ENCODE data around the gene NCAPG. TPM values are rescaled to one million over a fixed set of nuclear protein-coding genes. Genes with fewer than 3 reads are reported as not detected.

Gene NCAPG
- total and polyA plus RNA-seq, 4 experiments from 2014 or later = 0.20 to 0.83 (median 0.37) TPM; not detected in 1

DNA sequence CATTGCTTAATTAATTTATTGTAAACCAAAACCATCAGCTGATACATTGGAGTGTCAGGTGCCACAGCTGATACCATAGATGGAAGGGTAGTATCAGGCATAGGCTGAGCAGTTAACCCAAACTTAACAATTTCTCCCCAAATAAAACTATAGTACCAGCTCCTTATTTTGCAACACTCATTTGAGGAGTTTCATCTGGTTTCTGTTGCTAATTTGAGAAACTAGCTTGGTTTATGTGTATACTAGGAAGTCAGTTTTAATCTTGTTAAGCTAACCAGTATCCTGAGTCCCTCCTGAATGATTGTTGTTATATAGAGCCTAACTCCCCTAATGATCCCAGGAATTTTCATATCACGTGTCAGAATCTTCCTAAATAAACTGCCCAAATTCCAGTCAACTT lies 13.0 kb upstream of the NCAPG start:
- no peaks in the 10 kb centered on the region for H3K9me3 Mint-ChIP-seq
- H3K27me3 Mint-ChIP-seq = no peaks in the 10 kb centered on the region
- no peaks in the 10 kb centered on the region for H3K27me3 ChIP-seq (ENCODE audit: insufficient read depth, low read length)
- no peak overlapping the region for H3K4me3 ChIP-seq (ENCODE audit: low read length in 2 of 2)
- peaks cover 6 to 9% (median 7%) of the 10 kb centered on the region in 4 donors for H3K4me1 Mint-ChIP-seq
- H3K27ac ChIP-seq (ENCODE audit: low read depth, low read length) = no peak overlapping the region
- intact Hi-C loops (cut with micrococcal nuclease) = no loop called here
- DNase-seq = no peak
- peaks cover 22% of the 10 kb centered on the region for H3K36me3 ChIP-seq (ENCODE audit: insufficient read depth, low read length)
- H3K4me1 ChIP-seq (ENCODE audit: insufficient read depth, low read length) = no peaks in the 10 kb centered on the region
- H3K27ac Mint-ChIP-seq = peak overlapping the region in 1 of 7 donors; percentile 38
- ChIA-PET POLR2A (ENCODE audit: partially characterized antibody) (no interaction called here), CTCF (ENCODE audit: partially characterized antibody) (interaction anchor here (1.3 to 3.5 kb wide), 5 partner anchors 10 to 249 kb away, joined by 3 to 25 read pairs (median 5); partner anchors contain the start of genes DCAF16 and NCAPG)
- no peak overlapping the region for H3K4me3 Mint-ChIP-seq
- H3K9me3 ChIP-seq (ENCODE audit: control insufficient read depth in 1 of 2, low read length in 2 of 2) = no peaks in the 10 kb centered on the region
- peaks cover 27 to 40% of the 10 kb centered on the region in 2 donors for H3K36me3 Mint-ChIP-seq

GRCh38 chr4:17805580-17806155 lies 5.1 kb upstream of the NCAPG start:
- H3K36me3 ChIP-seq (ENCODE audit: insufficient read depth, low read length) = peaks cover 38% of the 10 kb centered on the region
- H3K27me3 ChIP-seq (ENCODE audit: insufficient read depth, low read length) = no peaks in the 10 kb centered on the region
- H3K9me3 ChIP-seq (ENCODE audit: control insufficient read depth in 1 of 2, low read length in 2 of 2) = no peaks in the 10 kb centered on the region
- H3K36me3 Mint-ChIP-seq = peaks cover 34 to 58% of the 10 kb centered on the region in 2 donors
- ChIA-PET CTCF (ENCODE audit: partially characterized antibody) (interaction anchor here (1.1 to 6.8 kb wide), 3 partner anchors 10 to 257 kb away, joined by 3 to 57 read pairs (median 28); no protein-coding TSS in a partner anchor), POLR2A (ENCODE audit: partially characterized antibody) (interaction anchor here (1.0 kb wide), 1 partner anchor 12 kb away, joined by 3 read pairs; no protein-coding TSS in a partner anchor)
- peaks cover 0 to 2% (median 0%) of the 10 kb centered on the region in 8 donors for H3K9me3 Mint-ChIP-seq
- H3K27me3 Mint-ChIP-seq = no peaks in the 10 kb centered on the region
- H3K4me3 ChIP-seq (ENCODE audit: low read length in 2 of 2) = no peak overlapping the region
- peaks cover 46% of the 10 kb centered on the region for H3K4me1 ChIP-seq (ENCODE audit: insufficient read depth, low read length)
- peak overlapping the region in 3 of 7 donors; percentile 4 to 97 (median 15) for H3K27ac Mint-ChIP-seq
- H3K27ac ChIP-seq (ENCODE audit: low read depth, low read length) = no peak overlapping the region
- H3K4me3 Mint-ChIP-seq = peak overlapping the region in 3 of 8 donors; percentile 38 to 53 (median 40)
- DNase-seq = no peak
- intact Hi-C loops (cut with micrococcal nuclease) = loop anchor here (5.0 kb wide), 1 partner anchor 168 kb away; no protein-coding TSS in a partner anchor
- H3K4me1 Mint-ChIP-seq = peaks cover 46 to 72% (median 57%) of the 10 kb centered on the region in 4 donors

DNA sequence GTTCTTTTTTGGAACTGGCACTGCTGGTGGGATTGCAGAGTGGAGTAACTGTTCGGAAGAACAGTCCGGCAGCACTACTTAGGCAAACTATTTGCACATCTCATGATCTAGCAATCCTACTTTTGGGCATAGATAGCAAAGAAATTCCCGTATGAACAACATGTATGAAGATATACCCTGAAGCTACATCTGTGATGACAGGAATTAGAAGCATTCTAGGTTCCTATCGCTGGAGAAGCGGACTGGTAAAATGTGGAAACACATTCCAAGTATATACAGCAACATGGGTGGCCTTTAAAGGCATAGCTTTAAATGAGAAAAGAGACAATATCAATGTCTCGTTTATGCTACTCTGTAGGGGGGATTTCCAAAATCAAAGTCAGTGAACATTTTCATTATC lies 3.3 kb upstream of the NCAPG start:
- no peaks in the 10 kb centered on the region for H3K27me3 Mint-ChIP-seq
- DNase-seq = no peak
- intact Hi-C loops (cut with micrococcal nuclease) = loop anchor here (5.0 kb wide), 1 partner anchor 170 kb away; no protein-coding TSS in a partner anchor
- peaks cover 29 to 47% of the 10 kb centered on the region in 2 donors for H3K36me3 Mint-ChIP-seq
- H3K4me3 Mint-ChIP-seq = peak overlapping the region; percentile 16 to 100 (median 86)
- CTCF ChIA-PET (ENCODE audit: partially characterized antibody) = interaction anchor here (1.1 to 6.8 kb wide), 5 partner anchors 9 to 259 kb away, joined by 3 to 57 read pairs (median 6); no protein-coding TSS in a partner anchor
- Histone ChIP-seq H3K36me3 (ENCODE audit: insufficient read depth, low read length) (peaks cover 30% of the 10 kb centered on the region), H3K4me1 (ENCODE audit: insufficient read depth, low read length) (peaks cover 60% of the 10 kb centered on the region), H3K4me3 (ENCODE audit: low read length in 2 of 2) (peak overlapping the region in 1 of 2 donors; percentile 4), H3K27ac (ENCODE audit: low read depth, low read length) (peak overlapping the region; percentile 14), H3K9me3 (ENCODE audit: control insufficient read depth in 1 of 2, low read length in 2 of 2) (no peaks in the 10 kb centered on the region), H3K27me3 (ENCODE audit: insufficient read depth, low read length) (no peaks in the 10 kb centered on the region)
- peak overlapping the region in 4 of 7 donors; percentile 37 to 97 (median 62) for H3K27ac Mint-ChIP-seq
- H3K9me3 Mint-ChIP-seq = peaks cover 0 to 3% (median 0%) of the 10 kb centered on the region in 8 donors
- peaks cover 51 to 85% (median 64%) of the 10 kb centered on the region in 4 donors for H3K4me1 Mint-ChIP-seq
- POLR2A ChIA-PET (ENCODE audit: partially characterized antibody) = interaction anchor here (1.0 kb wide), 1 partner anchor 193 kb away, joined by 4 read pairs; the partner anchor contains the start of gene MED28

DNA sequence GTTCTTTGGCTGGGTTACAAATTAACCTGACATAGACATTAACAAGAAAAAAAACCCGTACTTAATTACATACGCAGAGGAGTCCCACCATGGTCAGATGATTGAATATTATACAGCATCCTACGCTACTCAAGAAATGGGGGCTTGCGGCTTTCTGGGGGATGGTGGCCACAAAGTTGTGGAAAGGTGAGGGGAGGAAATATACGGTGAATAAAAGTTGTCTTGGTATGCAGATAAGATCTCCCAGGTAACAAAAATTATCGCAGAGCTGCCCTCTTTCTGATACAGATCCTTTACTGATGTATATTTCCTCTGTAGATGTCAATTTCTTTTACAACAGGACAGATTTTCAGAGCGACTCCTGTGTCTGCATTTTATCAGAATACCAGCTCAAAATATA lies 1.1 kb upstream of the NCAPG start:
- H3K4me1 Mint-ChIP-seq = peaks cover 47 to 75% (median 60%) of the 10 kb centered on the region in 4 donors
- H3K36me3 Mint-ChIP-seq = peaks cover 9 to 25% of the 10 kb centered on the region in 2 donors
- peaks cover 9% of the 10 kb centered on the region for H3K36me3 ChIP-seq (ENCODE audit: insufficient read depth, low read length)
- peaks cover 67% of the 10 kb centered on the region for H3K4me1 ChIP-seq (ENCODE audit: insufficient read depth, low read length)
- H3K27me3 ChIP-seq (ENCODE audit: insufficient read depth, low read length) = no peaks in the 10 kb centered on the region
- H3K4me3 ChIP-seq (ENCODE audit: low read length in 2 of 2) = peak overlapping the region; percentile 74 to 97
- peak overlapping the region; percentile 97 for H3K27ac ChIP-seq (ENCODE audit: low read depth, low read length)
- H3K9me3 ChIP-seq (ENCODE audit: control insufficient read depth in 1 of 2, low read length in 2 of 2) = no peaks in the 10 kb centered on the region
- peaks cover 0 to 3% (median 0%) of the 10 kb centered on the region in 8 donors for H3K9me3 Mint-ChIP-seq
- intact Hi-C loops (cut with micrococcal nuclease) = loop anchor here (1.0 to 5.0 kb wide), 7 partner anchors 172 to 1582 kb away; partner anchors contain the start of genes LAP3, MED28 and TAPT1
- ChIA-PET POLR2A (ENCODE audit: partially characterized antibody) (interaction anchor here (0.9 to 2.7 kb wide), 4 partner anchors 19 to 232 kb away, joined by 3 to 23 read pairs (median 7); partner anchors contain the start of genes LAP3 and MED28), CTCF (ENCODE audit: partially characterized antibody) (interaction anchor here (0.6 to 6.8 kb wide), 7 partner anchors 12 to 786 kb away, joined by 3 to 57 read pairs (median 6); partner anchors contain the start of gene MED28)
- H3K4me3 Mint-ChIP-seq = peak overlapping the region; percentile 96 to 100 (median 98)
- DNase-seq = peak in 4 of 5 donors; percentile 5 to 41 (median 16)
- H3K27me3 Mint-ChIP-seq = no peaks in the 10 kb centered on the region
- H3K27ac Mint-ChIP-seq = peak overlapping the region; percentile 97 to 100 (median 99)

DNA sequence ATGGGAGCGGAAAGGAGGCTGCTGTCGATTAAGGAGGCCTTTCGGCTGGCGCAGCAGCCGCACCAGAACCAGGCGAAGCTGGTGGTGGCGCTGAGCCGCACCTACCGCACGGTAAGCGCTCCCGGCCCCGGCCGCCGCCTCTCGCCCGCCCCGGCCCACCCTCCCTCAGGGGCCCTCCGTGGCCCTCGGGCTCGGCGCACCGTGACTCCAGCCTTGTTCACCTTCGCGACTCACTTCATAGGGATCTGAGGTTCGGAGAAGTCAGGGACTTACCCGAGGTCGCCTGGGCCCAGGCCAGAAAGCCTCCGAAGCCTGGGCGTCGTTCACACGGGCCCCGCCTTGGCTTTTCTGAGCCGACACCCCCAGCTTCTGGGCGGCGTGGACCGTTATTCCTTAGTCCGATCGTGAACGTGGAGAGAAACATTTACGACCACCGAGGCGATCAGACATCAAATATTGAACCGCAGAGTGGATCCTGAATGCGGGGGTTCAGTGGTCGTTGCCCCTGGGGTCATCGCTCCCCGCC lies 362 bp downstream of the NCAPG start:
- Mint-ChIP-seq H3K4me1 (peaks cover 41 to 63% (median 51%) of the 10 kb centered on the region in 4 donors), H3K27me3 (no peaks in the 10 kb centered on the region), H3K27ac (peak overlapping the region; percentile 97 to 100 (median 99)), H3K36me3 (peaks cover 9 to 22% of the 10 kb centered on the region in 2 donors), H3K4me3 (peak overlapping the region; percentile 96 to 100 (median 98)), H3K9me3 (peaks cover 0 to 3% (median 0%) of the 10 kb centered on the region in 8 donors)
- intact Hi-C loops (cut with micrococcal nuclease) = loop anchor here (5.0 kb wide), 1 partner anchor 1584 kb away; the partner anchor contains the start of gene TAPT1
- Histone ChIP-seq H3K27ac (ENCODE audit: low read depth, low read length) (peak overlapping the region; percentile 97), H3K4me3 (ENCODE audit: low read length in 2 of 2) (peak overlapping the region; percentile 74 to 97), H3K9me3 (ENCODE audit: control insufficient read depth in 1 of 2, low read length in 2 of 2) (no peaks in the 10 kb centered on the region), H3K4me1 (ENCODE audit: insufficient read depth, low read length) (peaks cover 59% of the 10 kb centered on the region), H3K27me3 (ENCODE audit: insufficient read depth, low read length) (no peaks in the 10 kb centered on the region), H3K36me3 (ENCODE audit: insufficient read depth, low read length) (peaks cover 7% of the 10 kb centered on the region)
- ChIA-PET CTCF (ENCODE audit: partially characterized antibody) (interaction anchor here (2.9 to 6.8 kb wide), 2 partner anchors 13 to 262 kb away, joined by 25 to 57 read pairs; no protein-coding TSS in a partner anchor), POLR2A (ENCODE audit: partially characterized antibody) (interaction anchor here (1.4 to 2.7 kb wide), 4 partner anchors 9 to 234 kb away, joined by 3 to 23 read pairs (median 7); partner anchors contain the start of genes LAP3 and MED28)
- no peak for DNase-seq

DNA sequence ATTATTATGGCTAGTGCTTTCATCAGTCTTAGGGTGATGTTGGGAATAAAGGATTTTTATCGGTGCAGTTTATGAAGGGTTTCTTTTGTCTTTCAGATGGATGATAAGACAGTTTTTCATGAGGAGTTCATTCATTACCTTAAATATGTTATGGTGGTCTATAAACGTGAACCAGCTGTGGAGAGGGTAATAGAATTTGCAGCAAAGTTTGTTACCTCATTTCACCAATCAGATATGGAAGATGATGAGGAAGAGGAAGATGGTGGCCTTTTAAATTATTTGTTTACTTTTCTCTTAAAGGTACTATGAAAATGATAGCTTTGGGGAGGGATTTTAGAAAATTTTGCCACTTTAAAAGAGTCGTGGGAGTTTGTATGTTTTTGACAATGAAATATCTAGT lies 1.3 kb downstream of the NCAPG start:
- intact Hi-C loops (cut with micrococcal nuclease) = loop anchor here (5.0 kb wide), 1 partner anchor 1585 kb away; the partner anchor contains the start of gene TAPT1
- Mint-ChIP-seq H3K4me1 (peaks cover 34 to 53% (median 44%) of the 10 kb centered on the region in 4 donors), H3K36me3 (peaks cover 9 to 20% of the 10 kb centered on the region in 2 donors), H3K4me3 (peak overlapping the region in 6 of 8 donors; percentile 26 to 99 (median 84)), H3K27ac (peak overlapping the region in 3 of 7 donors; percentile 8 to 97 (median 75)), H3K9me3 (peaks cover 0 to 3% (median 0%) of the 10 kb centered on the region in 8 donors), H3K27me3 (no peaks in the 10 kb centered on the region)
- Histone ChIP-seq H3K4me1 (ENCODE audit: insufficient read depth, low read length) (peaks cover 49% of the 10 kb centered on the region), H3K36me3 (ENCODE audit: insufficient read depth, low read length) (peaks cover 7% of the 10 kb centered on the region), H3K4me3 (ENCODE audit: low read length in 2 of 2) (no peak overlapping the region), H3K27ac (ENCODE audit: low read depth, low read length) (peak overlapping the region; percentile 97), H3K9me3 (ENCODE audit: control insufficient read depth in 1 of 2, low read length in 2 of 2) (no peaks in the 10 kb centered on the region), H3K27me3 (ENCODE audit: insufficient read depth, low read length) (no peaks in the 10 kb centered on the region)
- no peak for DNase-seq
- ChIA-PET POLR2A (ENCODE audit: partially characterized antibody) (interaction anchor here (2.7 kb wide), 1 partner anchor 235 kb away, joined by 10 read pairs; the partner anchor contains the start of gene LAP3), CTCF (ENCODE audit: partially characterized antibody) (no interaction called here)
